PC-3 (cell line): Measurements from ENCODE around the gene HLCS.

ENCODE experiments used
- EZH2 ChIP-seq: fragments of 300-600 bp; sonication (generic); IDR thresholded peaks from one replicate; pipeline ENCODE4 v1.6.1; 2017; ENCODE audit warnings: antibody characterized with exemption, mild to moderate bottlenecking, low read length; ENCODE audit not compliant: unreplicated experiment
- EZH2phosphoT487 ChIP-seq: fragments of 300-600 bp; sonication (generic); IDR thresholded peaks from 2 replicates; pipeline ENCODE4 v1.6.1; 2018; ENCODE audit warnings: mild to moderate bottlenecking, antibody characterized with exemption, low read length, borderline replicate concordance
- TF ChIP-seq, protein P1 (sequence below): fragments of 300-600 bp; sonication (generic); conservative IDR thresholded peaks from 2 replicates; pipeline ENCODE4 v1.5.1; 2017; ENCODE audit warnings: antibody characterized with exemption, low read depth, mild to moderate bottlenecking, low read length

DNA sequence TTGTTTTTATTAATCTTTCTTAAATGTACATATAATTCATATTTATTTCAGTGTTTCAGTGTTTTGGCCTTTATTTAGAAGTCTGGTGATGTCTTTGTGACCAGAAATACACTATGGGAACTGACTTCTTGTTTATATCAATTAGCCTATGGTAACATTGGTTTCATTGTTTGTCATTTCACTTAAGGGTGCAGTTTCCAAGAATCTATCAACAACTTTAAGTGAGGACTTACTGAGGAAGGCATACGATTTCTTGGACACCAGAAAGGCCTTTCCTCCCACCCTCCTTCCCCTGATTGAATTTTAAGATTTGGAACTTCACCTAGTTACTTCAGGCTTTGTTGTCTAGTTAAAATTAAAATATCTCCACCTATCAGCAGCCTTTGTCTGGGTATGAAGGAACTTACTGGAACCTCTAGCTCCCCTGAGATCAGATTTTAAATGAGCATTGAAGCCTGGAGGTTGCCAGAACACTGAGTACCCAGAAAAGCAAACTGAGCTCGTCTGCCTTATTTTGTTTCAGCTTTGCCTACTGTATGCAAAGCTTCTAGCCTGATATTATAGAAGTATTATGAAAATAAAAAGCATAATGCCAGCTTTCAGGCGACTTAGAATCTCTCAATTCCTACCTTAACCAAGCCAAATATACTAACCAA, 34.2 kb downstream of the HLCS start:
- TF ChIP-seq, protein P1, sequence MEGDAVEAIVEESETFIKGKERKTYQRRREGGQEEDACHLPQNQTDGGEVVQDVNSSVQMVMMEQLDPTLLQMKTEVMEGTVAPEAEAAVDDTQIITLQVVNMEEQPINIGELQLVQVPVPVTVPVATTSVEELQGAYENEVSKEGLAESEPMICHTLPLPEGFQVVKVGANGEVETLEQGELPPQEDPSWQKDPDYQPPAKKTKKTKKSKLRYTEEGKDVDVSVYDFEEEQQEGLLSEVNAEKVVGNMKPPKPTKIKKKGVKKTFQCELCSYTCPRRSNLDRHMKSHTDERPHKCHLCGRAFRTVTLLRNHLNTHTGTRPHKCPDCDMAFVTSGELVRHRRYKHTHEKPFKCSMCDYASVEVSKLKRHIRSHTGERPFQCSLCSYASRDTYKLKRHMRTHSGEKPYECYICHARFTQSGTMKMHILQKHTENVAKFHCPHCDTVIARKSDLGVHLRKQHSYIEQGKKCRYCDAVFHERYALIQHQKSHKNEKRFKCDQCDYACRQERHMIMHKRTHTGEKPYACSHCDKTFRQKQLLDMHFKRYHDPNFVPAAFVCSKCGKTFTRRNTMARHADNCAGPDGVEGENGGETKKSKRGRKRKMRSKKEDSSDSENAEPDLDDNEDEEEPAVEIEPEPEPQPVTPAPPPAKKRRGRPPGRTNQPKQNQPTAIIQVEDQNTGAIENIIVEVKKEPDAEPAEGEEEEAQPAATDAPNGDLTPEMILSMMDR, result no peak
- TF ChIP-seq EZH2 (no peak), EZH2phosphoT487 (no peak)
